GM12878 (cell line): Measurements from ENCODE around the gene CHIC2. TPM values are rescaled to one million over a fixed set of nuclear protein-coding genes. Genes with fewer than 3 reads are reported as not detected.

Source experiments
- ATAC-seq: fragments of 200-7000 bp; cut with Tn5 transposase; 3 replicates; pipeline ENCODE4 v1.9.1; 2020; ENCODE audit warnings: mild to moderate bottlenecking, moderate library complexity
- BruUV-seq: library from RNA; stranded (reverse); fragments of 400-500 nt; replicated peaks from 2 replicates; lab custom pipeline; 2021; lab: Mats Ljungman, UMichigan
- CTCF ChIA-PET: fragments of 300-600 bp; sonication (Branson Sonifier 250); formaldehyde crosslinking; extraction: SDS; loops from one replicate; lab custom pipeline; 2021; ENCODE audit warnings: inconsistent platforms; lab: Yijun Ruan, JAX
- POLR2A ChIA-PET: fragments of 350-600 bp; formaldehyde crosslinking; extraction: SDS; loops from one replicate; lab custom pipeline; 2021; ENCODE audit warnings: inconsistent platforms; lab: Charles Lee
- RAD21 ChIA-PET: fragments of 300-600 bp; sonication (Branson Sonifier 250); formaldehyde crosslinking; loops from one replicate; lab custom pipeline; 2023; ENCODE audit warnings: antibody characterized with exemption; ENCODE audit not compliant: unreplicated experiment; lab: Charles Lee
- SMC1A ChIA-PET: fragments of 300-600 bp; sonication (Branson Sonifier 250); formaldehyde crosslinking; loops from one replicate; lab custom pipeline; 2023; ENCODE audit not compliant: unreplicated experiment, uncharacterized antibody; lab: Charles Lee
- DNase-seq: peaks from one replicate; pipeline ENCODE4 v3.0.0-alpha.2; 2011; ENCODE audit warnings: low read depth, low spot score
- FAIRE-seq: peaks from 3 replicates; lab custom pipeline; 2011; peaks lifted over from hg19 to GRCh38; lab: Jason Lieb, UNC
- H2AFZ ChIP-seq: 2 replicates; pipeline ENCODE4 v1.6.0; 2011; ENCODE audit warnings: low read depth, low read length, control low read depth; ENCODE audit not compliant: control insufficient read depth
- H3K27ac ChIP-seq: 2 replicates; pipeline ENCODE4 v1.5.1; 2011; ENCODE audit warnings: control low read depth; ENCODE audit not compliant: control insufficient read depth, insufficient read depth
- H3K27me3 ChIP-seq, 2 experiments: replicated peaks in 1 of 2; 2 replicates each; pipeline versions ENCODE4 v1.6.0 to v1.6.1; 2011; ENCODE audit warnings: low read length in 1 of 2; ENCODE audit not compliant: control insufficient read depth in 2 of 2, insufficient read depth in 2 of 2
- H3K36me3 ChIP-seq, 2 experiments: 2 replicates each; pipeline ENCODE4 v1.5.1; 2011; ENCODE audit warnings: low read length in 1 of 2; ENCODE audit not compliant: control insufficient read depth in 2 of 2, insufficient read depth in 2 of 2
- H3K4me1 ChIP-seq: 2 replicates; pipeline ENCODE4 v1.6.1; 2011; ENCODE audit warnings: mild to moderate bottlenecking, low read length, moderate library complexity, mixed read lengths; ENCODE audit not compliant: control insufficient read depth, insufficient read depth
- H3K4me2 ChIP-seq: 2 replicates; pipeline ENCODE4 v1.6.0; 2011; ENCODE audit warnings: control low read depth; ENCODE audit not compliant: control insufficient read depth, insufficient read depth
- H3K4me3 ChIP-seq: fragments of 200-600 bp; sonication (generic); 2 replicates; pipeline ENCODE4 v1.5.1; 2016
- H3K79me2 ChIP-seq: 2 replicates; pipeline ENCODE4 v1.6.0; 2011; ENCODE audit warnings: low read length; ENCODE audit not compliant: control insufficient read depth, insufficient read depth
- H3K9ac ChIP-seq: 2 replicates; pipeline ENCODE4 v1.8.0; 2011; ENCODE audit warnings: low read length, control low read depth, mixed read lengths; ENCODE audit not compliant: control insufficient read depth, insufficient read depth
- H3K9me3 ChIP-seq: replicated peaks from 3 replicates; pipeline ENCODE4 v1.5.1; 2011; ENCODE audit warnings: mild to moderate bottlenecking, low read length; ENCODE audit not compliant: control insufficient read depth, insufficient read depth
- H4K20me1 ChIP-seq: 2 replicates; pipeline ENCODE4 v1.6.0; 2011; ENCODE audit not compliant: control insufficient read depth, insufficient read depth
- CEBPZ ChIP-seq: fragments of 150-350 bp; IDR thresholded peaks from 2 replicates; pipeline ENCODE4 v1.6.1; 2016; ENCODE audit warnings: low read depth, low read length
- KAT2A ChIP-seq: conservative IDR thresholded peaks from 2 replicates; pipeline ENCODE4 v1.6.1; 2011; ENCODE audit warnings: low read depth, low read length; ENCODE audit not compliant: control insufficient read depth
- KLF5 ChIP-seq: fragments of 450-650 bp; IDR thresholded peaks from 2 replicates; pipeline ENCODE4 v1.6.1; 2014; ENCODE audit warnings: mild to moderate bottlenecking; ENCODE audit not compliant: partially characterized antibody
- RUNX3 ChIP-seq: IDR thresholded peaks from 2 replicates; pipeline ENCODE4 v1.6.1; 2012; ENCODE audit warnings: low read length, inconsistent platforms
- TCF7 ChIP-seq: IDR thresholded peaks from 2 replicates; pipeline ENCODE4 v1.6.1; 2014; ENCODE audit warnings: antibody characterized with exemption, borderline replicate concordance
- WGBS: methylation state at CpG from one replicate; pipeline ENCODE4 v1.1.6; 2016; ENCODE audit warnings: low lambda C conversion rate; ENCODE audit not compliant: insufficient replicate concordance, insufficient coverage; ENCODE audit errors: missing lambda C conversion rate; 5-methylcytosine and 5-hydroxymethylcytosine counted together
- in situ Hi-C: fragments of 300-500 bp; cut with MboI; formaldehyde crosslinking; loops from 9 replicates; pipeline ENCODE4 v1.14.3; 2018; ENCODE audit warnings: mixed read lengths
- intact Hi-C: fragments of 100-400 bp; cut with micrococcal nuclease; formaldehyde crosslinking; loops from one replicate; pipeline ENCODE4 v1.14.2; 2022; ENCODE audit not compliant: unreplicated experiment
- polyA plus RNA-seq, 11 experiments: library from polyadenylated mRNA; depleted of rRNA in 4 of 11; unstranded in 6 of 11; stranded (reverse) in 5 of 11; fragments of >200 nt; fragmentation: Nextera tagmentation in 4 of 11; fragmentation: Illumina TruSeq in 1 of 11; extraction: Ambion mirVana in 4 of 11; extraction: Trizol in 1 of 11; gene quantifications; 1 replicate in 1 of 11; 2 replicates in 10 of 11; pipeline versions ENCODE4 v1.2.1 to v1.2.3, GENCODE V29; 2011 to 2016; ENCODE audit warnings: inconsistent platforms in 2 of 11, missing spikeins in 2 of 11, low read depth in 1 of 11
- total RNA-seq, 4 experiments: library from RNA; depleted of rRNA in 3 of 4; stranded (reverse); fragments of >200 nt in 3 of 4; fragmentation: Illumina TruSeq in 1 of 4; extraction: Trizol in 1 of 4; gene quantifications; 2 replicates each; pipeline versions ENCODE4 v1.2.1 to v1.2.3, GENCODE V29; 2013 to 2021

CHIC2 gene
- total and polyA plus RNA-seq, 10 of the 15 experiments (the other 5 are each of a cell fraction or from before 2014, with no cell fraction given) = 0.80 to 24.4 (median 12.2) TPM

- Histone ChIP-seq H3K27me3 (no peaks in the 10 kb centered on the region), H3K9ac (no peak overlapping the region), H3K36me3 (peaks cover 0 to 3% of the 10 kb centered on the region in 2 experiments; a peak in 1 of 4 replicates), H3K27ac (no peak overlapping the region), H3K4me3 (no peak overlapping the region), H3K9me3 (no peaks in the 10 kb centered on the region), H4K20me1 (no peaks in the 10 kb centered on the region), H3K4me2 (no peak overlapping the region), H2AFZ (no peak overlapping the region), H3K4me1 (no peaks in the 10 kb centered on the region), H3K79me2 (no peaks in the 10 kb centered on the region)
- RAD21 ChIA-PET = no interaction called here
- ATAC-seq (no peak), DNase-seq (no peak), FAIRE-seq (no peak)
- POLR2A ChIA-PET = interaction anchor here (0.6 kb wide), 1 partner anchor 45 kb away, joined by 3 read pairs; no protein-coding TSS in a partner anchor
- 98% methylated on average over 2 of the region's 2 CpGs for WGBS
- no TSS peak for BruUV-seq
- intact Hi-C loops = no loop called here
- CTCF ChIA-PET = no interaction called here
- SMC1A ChIA-PET = interaction anchor here (1.2 to 2.6 kb wide), 3 partner anchors 8 to 52 kb away, joined by 3 to 6 read pairs (median 5); no protein-coding TSS in a partner anchor
- TF ChIP-seq RUNX3 (no peak), KLF5 (no peak), TCF7 (no peak), KAT2A (no peak), CEBPZ (no peak)
- in situ Hi-C loops = no loop called here
Measured at GRCh38 chr4:54005475-54005874, 58.9 kb downstream of the CHIC2 start.
